ENCODE measurements around the gene MSH5. TPM values are rescaled to one million over a fixed set of nuclear protein-coding genes. Genes with fewer than 3 reads are reported as not detected.

The MSH5 gene
- total RNA-seq, 1 donor from 2014 or later = 8.9 TPM

DNA sequence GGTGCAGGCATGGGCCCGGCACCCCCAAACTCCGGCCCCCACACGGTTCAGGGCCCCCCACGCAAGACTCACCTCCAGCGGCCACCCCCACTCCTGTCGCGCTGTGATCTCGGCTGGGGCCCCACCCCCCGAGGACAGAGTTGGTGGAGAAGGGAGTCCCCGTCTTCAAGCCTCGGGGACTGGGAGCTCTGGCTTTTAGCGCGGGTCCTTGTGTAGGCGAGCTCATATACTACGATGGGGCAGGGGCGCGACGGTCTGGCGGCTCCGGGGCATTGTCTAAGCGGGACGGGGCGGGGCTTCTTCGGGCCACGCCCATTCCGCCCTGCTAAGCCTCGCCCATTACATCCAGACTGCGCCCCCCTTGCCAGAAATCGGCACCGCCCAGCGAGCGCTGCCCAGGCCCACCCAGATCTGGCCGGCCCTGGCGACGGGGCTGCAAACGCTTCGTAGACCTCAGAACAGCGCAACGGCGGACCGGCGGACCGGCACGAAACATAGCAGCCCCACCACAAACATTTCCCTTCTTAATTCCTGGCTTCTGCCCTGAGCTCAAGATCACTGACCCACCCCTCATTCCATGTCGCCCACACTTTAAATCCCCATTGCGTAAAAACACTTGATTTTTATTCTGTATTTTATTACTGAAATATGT is 9.7 kb upstream of the MSH5 start:
- DNase-seq (ENCODE audit: low read depth) = no peak
- Histone ChIP-seq H3K27me3 (ENCODE audit: control insufficient read depth, insufficient read depth, low read length) (no peaks in the 10 kb centered on the region), H3K4me3 (ENCODE audit: low read depth, low read length) (peak overlapping the region; percentile 89), H3K36me3 (ENCODE audit: control insufficient read depth, insufficient read depth, low read length) (peaks cover 1% of the 10 kb centered on the region)
- TF ChIP-seq, protein P1, sequence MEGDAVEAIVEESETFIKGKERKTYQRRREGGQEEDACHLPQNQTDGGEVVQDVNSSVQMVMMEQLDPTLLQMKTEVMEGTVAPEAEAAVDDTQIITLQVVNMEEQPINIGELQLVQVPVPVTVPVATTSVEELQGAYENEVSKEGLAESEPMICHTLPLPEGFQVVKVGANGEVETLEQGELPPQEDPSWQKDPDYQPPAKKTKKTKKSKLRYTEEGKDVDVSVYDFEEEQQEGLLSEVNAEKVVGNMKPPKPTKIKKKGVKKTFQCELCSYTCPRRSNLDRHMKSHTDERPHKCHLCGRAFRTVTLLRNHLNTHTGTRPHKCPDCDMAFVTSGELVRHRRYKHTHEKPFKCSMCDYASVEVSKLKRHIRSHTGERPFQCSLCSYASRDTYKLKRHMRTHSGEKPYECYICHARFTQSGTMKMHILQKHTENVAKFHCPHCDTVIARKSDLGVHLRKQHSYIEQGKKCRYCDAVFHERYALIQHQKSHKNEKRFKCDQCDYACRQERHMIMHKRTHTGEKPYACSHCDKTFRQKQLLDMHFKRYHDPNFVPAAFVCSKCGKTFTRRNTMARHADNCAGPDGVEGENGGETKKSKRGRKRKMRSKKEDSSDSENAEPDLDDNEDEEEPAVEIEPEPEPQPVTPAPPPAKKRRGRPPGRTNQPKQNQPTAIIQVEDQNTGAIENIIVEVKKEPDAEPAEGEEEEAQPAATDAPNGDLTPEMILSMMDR (IDR thresholded peaks at IDR 0.05; ENCODE audit: insufficient read depth, low read length, poor library complexity, severe bottlenecking) = no peak

DNA sequence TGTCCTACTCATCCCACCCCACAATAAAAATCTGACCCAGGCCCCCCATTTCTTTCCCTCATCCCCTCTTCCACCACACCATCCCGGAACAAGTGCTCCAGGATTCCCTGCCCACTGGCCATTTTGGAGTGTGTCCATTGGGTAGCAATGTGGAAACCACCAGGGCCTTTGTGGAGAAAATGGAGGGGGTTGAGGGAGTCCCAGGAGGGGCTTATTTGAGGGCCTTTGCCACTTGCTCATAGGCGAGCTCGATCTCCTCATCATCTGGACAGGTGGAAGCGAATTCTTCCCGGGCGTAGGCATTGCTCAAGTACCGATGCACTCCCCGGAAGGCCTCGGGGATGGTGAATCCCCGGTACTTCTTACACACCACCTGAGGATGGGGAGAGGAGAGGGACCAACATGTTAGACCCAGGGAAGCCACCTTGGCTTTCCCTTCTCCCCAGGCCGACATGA is 9.1 kb upstream of the MSH5 start:
- Histone ChIP-seq H3K36me3 (ENCODE audit: control insufficient read depth, insufficient read depth, low read length) (peaks cover 1% of the 10 kb centered on the region), H3K27me3 (ENCODE audit: control insufficient read depth, insufficient read depth, low read length) (no peaks in the 10 kb centered on the region), H3K4me3 (ENCODE audit: low read depth, low read length) (no peak overlapping the region)
- TF ChIP-seq, protein P1 (IDR thresholded peaks at IDR 0.05; ENCODE audit: insufficient read depth, low read length, poor library complexity, severe bottlenecking) = no peak
- no peak for DNase-seq (ENCODE audit: low read depth)

DNA sequence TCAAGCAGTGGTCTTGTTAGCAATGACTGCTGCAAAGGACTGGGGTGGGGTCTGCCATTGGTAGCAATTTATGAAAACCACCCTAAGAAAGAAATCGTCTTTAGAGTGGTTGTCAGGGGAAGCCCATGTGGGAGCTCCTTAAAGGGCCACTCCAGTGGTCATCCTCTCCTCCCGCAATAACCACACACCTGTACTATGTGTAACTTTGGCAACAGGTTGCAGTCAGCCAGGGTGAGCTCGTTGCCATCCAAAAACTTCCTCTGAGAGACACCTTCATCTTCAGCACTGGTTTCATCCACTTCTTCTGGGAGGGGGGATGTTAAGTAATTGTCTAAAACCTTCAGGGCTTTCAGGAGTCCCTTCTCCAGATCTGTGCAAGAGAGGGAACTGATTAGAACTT is 7.8 kb upstream of the MSH5 start:
- no peak for DNase-seq (ENCODE audit: low read depth)
- Histone ChIP-seq H3K27me3 (ENCODE audit: control insufficient read depth, insufficient read depth, low read length) (no peaks in the 10 kb centered on the region), H3K36me3 (ENCODE audit: control insufficient read depth, insufficient read depth, low read length) (peaks cover 1% of the 10 kb centered on the region), H3K4me3 (ENCODE audit: low read depth, low read length) (no peak overlapping the region)
- TF ChIP-seq, protein P1 (IDR thresholded peaks at IDR 0.05; ENCODE audit: insufficient read depth, low read length, poor library complexity, severe bottlenecking) = no peak

DNA sequence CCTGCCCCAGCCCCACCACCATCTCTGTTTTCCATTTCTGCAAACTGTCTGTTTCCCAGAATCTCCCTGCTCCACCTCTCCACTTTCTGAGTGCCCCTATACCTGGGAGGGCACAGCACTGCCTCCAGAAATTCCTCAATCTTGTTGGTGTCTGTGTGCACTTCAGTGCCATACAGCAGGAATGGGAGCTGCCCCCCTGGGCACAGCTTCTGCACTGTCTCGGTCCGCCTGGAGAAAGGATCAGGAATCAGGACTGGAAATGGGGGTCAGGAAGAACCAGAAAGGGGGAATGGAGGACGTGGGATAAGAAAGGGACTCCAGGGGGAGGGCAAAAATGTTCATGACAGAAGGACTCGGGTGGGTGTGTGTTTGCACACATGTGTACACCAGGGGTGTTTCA is 6.1 kb upstream of the MSH5 start:
- H3K36me3 ChIP-seq (ENCODE audit: control insufficient read depth, insufficient read depth, low read length) = peaks cover 1% of the 10 kb centered on the region
- H3K27me3 ChIP-seq (ENCODE audit: control insufficient read depth, insufficient read depth, low read length) = no peaks in the 10 kb centered on the region
- TF ChIP-seq, protein P1 (IDR thresholded peaks at IDR 0.05; ENCODE audit: insufficient read depth, low read length, poor library complexity, severe bottlenecking) = no peak
- H3K4me3 ChIP-seq (ENCODE audit: low read depth, low read length) = no peak overlapping the region
- DNase-seq (ENCODE audit: low read depth) = no peak

DNA sequence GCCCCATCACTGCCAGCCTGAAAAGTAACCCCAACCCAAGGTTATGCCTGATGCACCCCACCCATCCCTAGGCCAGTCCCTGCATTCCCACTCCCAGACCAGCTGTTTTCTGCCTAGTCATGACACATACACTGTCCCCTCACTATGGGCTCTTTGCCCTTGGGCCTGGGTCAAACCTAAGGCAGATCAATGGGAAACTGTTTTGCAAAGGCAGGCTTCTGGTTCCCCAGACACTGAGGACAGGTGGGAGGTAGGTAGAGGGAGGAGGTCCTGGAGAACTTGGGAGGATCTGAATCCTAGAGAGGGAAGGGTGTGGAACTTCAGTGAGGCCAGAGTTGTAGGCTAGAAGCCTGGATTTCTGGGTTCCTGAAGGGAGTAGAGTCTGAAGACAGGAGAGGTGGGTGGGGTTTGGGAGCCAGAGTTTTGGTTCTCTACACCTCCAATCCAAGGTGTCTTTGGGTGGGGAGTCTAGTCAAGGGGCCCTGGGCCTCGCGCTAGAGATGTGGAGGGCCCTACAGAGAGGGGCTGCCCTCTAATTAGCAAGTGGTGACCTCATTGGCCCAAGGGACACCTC is 5.5 kb upstream of the MSH5 start:
- Histone ChIP-seq H3K4me3 (ENCODE audit: low read depth, low read length) (peak overlapping the region; percentile 94), H3K27me3 (ENCODE audit: control insufficient read depth, insufficient read depth, low read length) (no peaks in the 10 kb centered on the region), H3K36me3 (ENCODE audit: control insufficient read depth, insufficient read depth, low read length) (peaks cover 1% of the 10 kb centered on the region)
- TF ChIP-seq, protein P1 (IDR thresholded peaks at IDR 0.05; ENCODE audit: insufficient read depth, low read length, poor library complexity, severe bottlenecking) = no peak
- DNase-seq (ENCODE audit: low read depth) = no peak
